Dermis microvascular lymphatic vessel endothelial cell (primary cell): ENCODE results near the gene ECHS1. TPM values are rescaled to one million over a fixed set of nuclear protein-coding genes. Genes with fewer than 3 reads are reported as not detected.
"Not testable (repeated sequence)": the region's sequence is repeated elsewhere in the genome, so short reads cannot be mapped to it uniquely, and the experiment has no call there.

Source experiments
- DNase-seq, 2 donors: peaks; one replicate each; pipeline versions ENCODE4 v3.0.0 to v3.0.0-alpha.2; 2010; ENCODE audit warnings: low read depth in 2 of 2
- total RNA-seq: library from RNA; depleted of rRNA; stranded (reverse); fragments of >200 nt; gene quantifications from 2 replicates; pipeline ENCODE4 v1.2.1, GENCODE V29; 2014

ECHS1 gene
- total RNA-seq, 1 donor from 2014 or later: 72.3 TPM

DNA sequence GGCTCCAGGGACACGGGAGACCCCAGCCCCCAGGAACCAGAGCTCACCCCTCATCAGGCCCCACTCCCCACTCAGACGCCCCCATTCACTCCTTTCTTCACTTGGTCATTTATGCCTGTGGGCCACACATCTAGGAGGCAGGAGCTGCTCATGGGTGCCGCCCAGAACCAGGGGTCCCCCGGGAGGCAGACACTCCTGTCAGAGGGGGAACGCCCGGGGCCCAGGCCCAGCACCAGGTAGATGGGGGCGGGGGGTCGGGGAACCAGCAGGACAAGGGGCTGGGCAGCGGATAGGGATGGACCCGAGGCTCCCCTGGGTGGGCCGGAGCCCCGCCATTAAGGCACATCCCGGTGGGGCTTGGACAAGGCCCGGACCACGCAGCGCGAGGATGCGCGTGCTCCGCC lies 48.3 kb downstream of the ECHS1 start:
- DNase-seq: no peak

DNA sequence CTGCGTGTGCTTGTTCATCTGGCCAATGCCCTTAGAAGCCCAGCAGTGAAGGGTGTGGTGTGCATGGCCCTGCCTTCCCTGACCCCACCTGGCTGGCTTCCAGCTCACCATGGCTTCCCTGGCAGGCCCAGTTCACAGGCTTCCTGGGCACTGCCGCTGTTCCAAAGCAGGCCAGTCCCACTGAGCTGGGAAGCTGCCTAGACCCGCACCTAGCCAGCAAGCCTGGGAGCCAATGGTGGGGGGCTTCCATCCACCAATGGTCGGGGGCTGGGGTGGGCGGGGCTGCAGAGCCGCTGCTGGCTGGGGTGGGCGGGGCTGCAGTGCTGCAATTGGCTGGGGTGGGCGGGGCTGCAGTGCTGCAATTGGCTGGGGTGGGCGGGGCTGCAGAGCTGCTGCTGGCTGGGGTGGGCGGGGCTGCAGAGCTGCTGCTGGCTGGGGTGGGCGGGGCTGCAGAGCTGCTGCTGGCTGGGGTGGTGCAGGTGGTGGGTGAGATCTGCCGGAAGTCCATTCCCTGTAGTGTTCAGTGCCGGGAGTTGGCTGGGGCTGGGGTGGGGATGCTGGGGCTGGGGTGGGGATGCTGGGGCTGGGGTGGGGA lies 48.9 kb downstream of the ECHS1 start:
- DNase-seq: peak in 1 of 2 donors; percentile 57

DNA sequence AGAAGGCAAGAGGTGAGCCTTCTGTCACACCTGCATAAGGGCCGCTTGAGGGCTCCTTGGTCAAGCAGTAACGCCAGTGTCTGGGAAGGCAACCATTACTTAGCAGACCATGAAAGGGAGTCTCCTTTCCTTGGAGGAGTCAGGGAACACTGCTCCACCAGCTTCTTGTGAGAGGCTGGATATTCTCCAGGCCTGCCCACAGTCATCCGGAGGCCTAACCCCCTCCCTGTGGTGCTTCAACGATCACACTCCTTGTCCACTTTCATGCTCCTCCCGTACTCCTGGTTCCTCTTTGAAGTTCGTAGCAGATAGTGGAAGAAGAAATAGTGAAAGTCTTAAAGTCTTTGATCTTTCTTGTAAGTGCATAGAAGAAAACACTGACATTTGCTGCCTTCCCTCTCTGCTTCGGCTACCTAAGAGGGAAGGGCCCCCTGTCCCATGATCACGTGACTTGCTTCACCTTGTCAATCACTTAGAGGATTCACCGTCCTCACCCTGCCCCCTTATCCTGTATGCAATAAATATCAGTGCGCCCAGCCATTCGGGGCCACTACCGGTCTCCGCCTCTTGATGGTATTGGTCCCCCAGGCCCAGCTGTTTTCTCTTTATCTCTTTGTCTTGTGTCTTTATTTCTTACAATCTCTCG lies 51.0 kb downstream of the ECHS1 start:
- DNase-seq: not testable (repeated sequence)

DNA sequence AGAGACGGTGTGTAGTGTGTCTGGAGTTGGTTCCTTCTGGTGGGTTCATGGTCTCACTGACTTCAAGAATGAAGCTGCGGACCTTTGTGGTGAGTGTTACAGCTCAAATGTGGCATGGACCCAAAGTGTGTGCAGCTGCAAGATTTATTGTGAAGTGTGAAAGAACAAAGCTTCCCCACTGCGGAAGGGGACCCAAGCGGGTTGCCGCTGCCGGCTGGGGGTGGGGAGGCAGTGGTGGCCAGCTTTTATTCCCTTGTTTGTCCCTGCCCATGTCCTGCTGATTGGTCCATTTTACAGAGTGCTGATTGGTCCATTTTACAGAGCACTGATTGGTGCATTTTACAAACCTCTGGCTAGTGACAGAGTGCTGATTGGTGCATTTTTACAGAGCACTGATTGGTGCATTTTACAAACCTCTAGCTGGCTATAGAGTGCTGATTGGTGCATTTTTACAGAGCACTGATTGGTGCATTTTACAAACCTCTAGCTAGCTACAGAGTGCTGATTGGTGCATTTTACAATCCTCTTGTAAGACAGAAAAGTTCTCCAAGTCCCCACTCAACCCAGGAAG lies 52.2 kb downstream of the ECHS1 start:
- not testable (repeated sequence) for DNase-seq

DNA sequence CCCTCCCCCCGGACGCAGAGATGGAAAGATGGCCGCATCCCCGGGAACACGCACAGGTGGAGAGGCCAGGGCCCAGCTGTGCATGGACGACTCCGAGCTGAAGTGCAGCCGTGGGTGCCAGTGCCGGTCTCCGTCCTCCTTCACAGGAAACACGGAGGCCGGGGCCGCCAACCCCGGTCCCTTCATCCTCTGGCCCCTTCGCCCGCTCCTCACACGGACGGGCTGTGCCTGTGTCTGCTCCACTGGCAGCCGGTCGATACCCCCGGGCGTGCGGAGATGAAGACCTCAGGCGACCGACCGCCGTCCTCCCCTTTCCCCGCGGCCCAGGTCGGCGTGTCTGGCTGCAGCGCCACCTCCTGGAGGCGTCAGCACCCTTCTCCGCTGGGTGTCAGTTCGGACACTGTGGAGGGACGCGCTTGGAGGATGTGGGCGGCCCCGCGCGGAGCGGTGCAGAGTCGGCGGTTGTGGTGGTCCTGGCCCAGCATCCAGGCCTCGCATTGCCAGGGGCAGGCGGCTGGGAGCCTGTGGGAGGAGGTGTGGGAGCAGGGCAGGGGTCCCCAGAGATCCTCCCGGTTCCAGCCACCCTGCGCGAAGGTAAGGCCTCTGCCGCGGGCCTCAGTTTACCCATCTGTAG lies 54.5 kb downstream of the ECHS1 start:
- peak in 1 of 2 donors; percentile 62 for DNase-seq

DNA sequence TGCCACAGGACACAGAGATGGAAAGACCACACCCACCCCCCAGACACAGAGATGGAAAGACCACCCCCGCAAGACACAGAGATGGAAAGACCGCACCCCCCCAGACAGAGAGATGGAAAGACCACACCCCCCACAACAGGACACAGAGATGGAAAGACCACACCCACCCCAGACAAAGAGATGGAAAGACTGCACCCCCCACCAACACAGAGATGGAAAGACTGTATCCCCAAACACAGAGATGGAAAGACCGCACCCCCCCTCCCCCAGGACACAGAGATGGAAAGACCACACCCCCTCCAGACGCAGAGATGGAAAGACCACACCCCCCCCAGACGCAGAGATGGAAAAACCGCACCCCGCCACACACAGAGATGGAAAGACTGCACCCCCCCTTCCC lies 56.4 kb downstream of the ECHS1 start:
- DNase-seq: no peak

DNA sequence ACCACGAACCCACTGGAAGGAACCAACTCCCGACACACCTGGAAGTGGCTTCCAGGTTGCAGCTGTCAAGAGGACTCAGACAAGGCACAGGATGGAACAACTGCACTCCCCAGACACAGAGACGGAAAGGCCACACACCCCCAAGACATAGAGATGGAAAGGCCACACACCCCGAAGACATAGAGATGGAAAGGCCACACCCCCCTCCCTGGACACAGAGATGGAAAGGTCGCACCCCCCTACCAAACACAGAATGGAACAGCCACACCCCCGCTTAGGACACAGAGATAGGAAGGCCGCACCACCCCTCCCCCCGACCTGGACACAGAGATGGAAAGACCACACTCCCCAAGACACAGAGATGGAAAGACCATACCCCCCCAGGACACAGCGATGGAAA lies 56.9 kb downstream of the ECHS1 start:
- no peak for DNase-seq

DNA sequence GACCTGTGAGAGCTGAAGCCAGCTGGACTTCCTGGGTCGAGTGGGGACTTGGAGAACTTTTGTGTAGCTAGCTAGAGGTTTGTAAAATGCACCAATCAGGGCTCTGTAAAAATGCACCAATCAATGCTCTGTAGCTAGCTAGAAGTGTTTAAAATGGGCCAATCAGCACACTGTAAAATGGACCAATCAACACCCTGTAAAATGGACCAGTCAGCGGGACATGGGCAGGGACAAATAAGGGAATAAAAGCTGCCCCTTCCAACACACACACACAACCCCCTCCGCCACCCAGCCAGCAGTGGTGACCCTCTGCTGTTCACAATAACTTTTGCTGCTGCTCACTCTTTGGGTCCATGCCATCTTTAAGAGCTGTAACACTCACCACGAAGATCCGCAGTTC lies 57.3 kb downstream of the ECHS1 start:
- no peak for DNase-seq

DNA sequence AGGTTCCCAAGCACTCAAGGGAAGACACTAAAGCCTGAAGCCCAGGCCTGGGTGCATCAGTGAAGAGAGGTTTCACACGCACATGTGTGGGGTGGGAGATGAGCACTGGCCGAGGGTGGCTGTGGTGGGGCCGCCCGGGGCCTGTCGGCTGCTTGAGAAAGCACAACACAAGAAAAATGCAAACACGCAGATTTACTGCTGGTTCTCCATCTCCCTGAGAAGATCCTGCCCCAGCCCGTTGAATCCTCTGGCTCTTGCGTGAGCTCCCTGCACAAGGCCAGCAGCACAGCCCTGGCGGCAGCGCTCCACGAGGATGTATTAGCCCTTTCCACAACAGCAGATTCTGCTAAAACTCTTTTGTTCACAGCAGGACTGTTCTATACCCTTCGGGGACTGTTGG lies 58.2 kb downstream of the ECHS1 start:
- DNase-seq: no peak

DNA sequence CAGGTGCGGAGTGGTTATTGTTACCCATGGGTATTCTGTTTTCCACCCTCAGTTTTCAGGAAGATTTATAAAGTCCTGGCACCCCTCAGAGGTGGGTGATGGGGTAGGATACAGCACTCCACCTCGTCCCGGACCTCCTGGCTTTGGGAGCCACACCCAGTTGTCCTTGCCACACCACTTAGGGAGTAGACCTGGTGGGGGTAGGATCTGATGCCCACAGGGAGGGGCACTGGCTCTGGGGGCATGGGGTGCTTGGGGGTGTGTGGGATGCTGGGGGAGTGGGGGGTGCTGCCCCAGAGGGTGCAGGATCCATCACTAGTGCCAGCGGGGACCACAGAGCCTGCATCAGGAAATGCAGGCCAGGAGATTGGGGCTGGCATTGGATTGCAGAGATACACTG lies 60.0 kb downstream of the ECHS1 start:
- DNase-seq: no peak

DNA sequence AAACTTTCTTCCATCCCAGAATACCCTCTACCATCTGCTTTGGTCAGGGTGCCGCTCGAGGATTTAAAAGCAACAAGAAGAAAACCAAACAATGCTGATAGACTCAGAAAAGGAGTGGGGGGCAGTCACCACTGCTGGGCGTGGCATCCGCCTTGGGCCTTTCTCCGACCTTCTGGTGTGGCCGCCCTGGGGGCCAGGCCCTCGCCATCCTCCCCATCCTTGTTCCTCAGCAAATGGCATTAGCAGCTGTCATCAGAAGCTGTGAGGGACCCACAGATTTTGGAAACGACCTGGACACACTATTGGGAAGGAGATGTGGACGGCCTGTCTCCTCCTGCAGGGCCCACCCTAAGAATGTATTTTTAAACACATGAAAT lies 60.4 kb downstream of the ECHS1 start:
- DNase-seq: no peak

Other genes with a start within 250 kb of the ECHS1 start
- under 0.01 TPM in 1 of 2 replicates, not detected in the other for gene KNDC1, start 213.1 kb downstream of the ECHS1 start, total RNA-seq
- not detected in 2 replicates for gene UTF1, start 143.1 kb downstream of the ECHS1 start, total RNA-seq
- not detected in 2 replicates for gene VENTX, start 135.5 kb downstream of the ECHS1 start, total RNA-seq
- 0.13 TPM in 2 replicates for gene ADAM8, start 96.5 kb downstream of the ECHS1 start, total RNA-seq
- gene TUBGCP2, start 64.5 kb downstream of the ECHS1 start, total RNA-seq: 29.5 and 44.8 TPM in 2 replicates
- 21.5 and 23.7 TPM in 2 replicates for gene ZNF511, start 64.4 kb downstream of the ECHS1 start, total RNA-seq
- gene CALY, start 36.5 kb downstream of the ECHS1 start, total RNA-seq: not detected in 2 replicates
- not detected in 2 replicates for gene PRAP1, start 26.0 kb downstream of the ECHS1 start, total RNA-seq
- 23.4 and 24.0 TPM in 2 replicates for gene FUOM, start 15.3 kb downstream of the ECHS1 start, total RNA-seq
- 3.1 and 6.6 TPM in 2 replicates for gene PAOX, start 5.9 kb upstream of the ECHS1 start, total RNA-seq
- gene MTG1, start 20.8 kb upstream of the ECHS1 start, total RNA-seq: 37.1 and 43.2 TPM in 2 replicates
- gene SPRN, start 51.3 kb upstream of the ECHS1 start, total RNA-seq: not detected in 2 replicates
- gene SCART1, start 80.6 kb upstream of the ECHS1 start, total RNA-seq: 0.26 and 0.76 TPM in 2 replicates
- 0.13 TPM in 1 of 2 replicates, not detected in the other for gene CYP2E1, start 154.0 kb upstream of the ECHS1 start, total RNA-seq
- gene SYCE1, start 192.2 kb upstream of the ECHS1 start, total RNA-seq: under 0.01 TPM in 1 of 2 replicates, not detected in the other